ENCODE data around the gene DIP2C. TPM values are rescaled to one million over a fixed set of nuclear protein-coding genes. Genes with fewer than 3 reads are reported as not detected.
"Not testable (repeated sequence)": the region's sequence is repeated elsewhere in the genome, so short reads cannot be mapped to it uniquely, and the experiment has no call there.

The DIP2C gene
- total RNA-seq, 1 donor from 2014 or later = 41.6 TPM

- no peak for FAIRE-seq
Measured at GRCh38 chr10:546451-546850, 143.0 kb downstream of the DIP2C start.

GRCh38 chr10:543862-544822 is 145.3 kb downstream of the DIP2C start:
- FAIRE-seq = no peak
- DNase-seq (ENCODE audit: low spot score in 2 of 2) = no peak

More at GRCh38 chr10:546451-546850, 143.0 kb downstream of the DIP2C start:
- no peak for DNase-seq (ENCODE audit: low spot score in 2 of 2)

- FAIRE-seq (no peak), DNase-seq (ENCODE audit: low spot score in 2 of 2) (no peak)
Measured at GRCh38 chr10:543131-543530, 146.3 kb downstream of the DIP2C start.

GRCh38 chr10:541750-542371 is 147.6 kb downstream of the DIP2C start:
- DNase-seq (ENCODE audit: low spot score in 2 of 2) = no peak
- FAIRE-seq = no peak

GRCh38 chr10:541041-541440 is 148.4 kb downstream of the DIP2C start:
- FAIRE-seq = no peak
- no peak for DNase-seq (ENCODE audit: low spot score in 2 of 2)

- no peak for FAIRE-seq
Measured at GRCh38 chr10:538895-539294, 150.6 kb downstream of the DIP2C start.

GRCh38 chr10:536935-537334 is 152.5 kb downstream of the DIP2C start:
- DNase-seq (ENCODE audit: low spot score in 2 of 2) (no peak), FAIRE-seq (no peak)

More at GRCh38 chr10:538895-539294, 150.6 kb downstream of the DIP2C start:
- no peak for DNase-seq (ENCODE audit: low spot score in 2 of 2)

GRCh38 chr10:536371-536925 is 153.0 kb downstream of the DIP2C start:
- DNase-seq (ENCODE audit: low spot score in 2 of 2) (no peak), FAIRE-seq (no peak)

GRCh38 chr10:535952-536351 is 153.5 kb downstream of the DIP2C start:
- DNase-seq (ENCODE audit: low spot score in 2 of 2) = no peak
- no peak for FAIRE-seq

GRCh38 chr10:535051-535450 is 154.4 kb downstream of the DIP2C start:
- FAIRE-seq (no peak), DNase-seq (ENCODE audit: low spot score in 2 of 2) (no peak)

- FAIRE-seq (no peak), DNase-seq (ENCODE audit: low spot score in 2 of 2) (no peak)
Measured at GRCh38 chr10:534047-534566, 155.4 kb downstream of the DIP2C start.

GRCh38 chr10:533611-534010 is 155.9 kb downstream of the DIP2C start:
- FAIRE-seq (no peak), DNase-seq (ENCODE audit: low spot score in 2 of 2) (no peak)

- FAIRE-seq (no peak), DNase-seq (ENCODE audit: low spot score in 2 of 2) (no peak)
Measured at GRCh38 chr10:533186-533585, 156.3 kb downstream of the DIP2C start.

- DNase-seq (ENCODE audit: low spot score in 2 of 2); FAIRE-seq: not testable (repeated sequence)
Measured at GRCh38 chr10:532331-532730, 157.1 kb downstream of the DIP2C start.

- DNase-seq (ENCODE audit: low spot score in 2 of 2) (no peak), FAIRE-seq (no peak)
Measured at GRCh38 chr10:531541-531940, 157.9 kb downstream of the DIP2C start.

GRCh38 chr10:530717-531116 is 158.8 kb downstream of the DIP2C start:
- FAIRE-seq (no peak), DNase-seq (ENCODE audit: low spot score in 2 of 2) (no peak)

- FAIRE-seq (no peak), DNase-seq (ENCODE audit: low spot score in 2 of 2) (no peak)
Measured at GRCh38 chr10:529468-530230, 159.8 kb downstream of the DIP2C start.

GRCh38 chr10:528173-529165 is 161.0 kb downstream of the DIP2C start:
- no peak for FAIRE-seq
- no peak for DNase-seq (ENCODE audit: low spot score in 2 of 2)

- DNase-seq (ENCODE audit: low spot score in 2 of 2) = no peak
- FAIRE-seq = no peak
Measured at GRCh38 chr10:527416-527815, 162.1 kb downstream of the DIP2C start.
